Measurements from ENCODE around the gene TMLHE.
"Not testable (repeated sequence)": the region's sequence is repeated elsewhere in the genome, so short reads cannot be mapped to it uniquely, and the experiment has no call there.

The TMLHE gene

GRCh38 chrX:155495134-155495533 is 117.6 kb downstream of the TMLHE start:
- DNase-seq (ENCODE audit: low read depth, low spot score) = not testable (repeated sequence)

DNA sequence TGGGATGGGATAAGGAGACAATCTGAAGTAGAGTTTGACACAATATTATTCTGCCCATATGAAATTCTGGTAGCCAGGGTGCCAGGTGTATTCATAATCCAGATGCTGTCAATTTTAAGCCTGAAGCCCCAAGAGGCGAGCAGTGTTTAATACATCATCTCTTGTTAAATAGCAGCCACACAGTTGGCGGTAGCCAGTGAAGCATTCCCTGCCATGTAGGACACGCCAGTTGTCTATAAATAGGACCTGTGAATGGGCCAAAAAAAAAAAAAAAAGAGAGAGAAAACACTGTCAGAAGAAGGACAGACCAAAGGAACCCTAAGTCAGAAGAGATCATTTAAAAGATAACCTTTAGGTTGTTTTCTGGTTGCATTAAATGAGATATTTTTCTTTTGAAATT is 121.3 kb downstream of the TMLHE start:
- not testable (repeated sequence) for DNase-seq (ENCODE audit: low read depth, low spot score)

DNA sequence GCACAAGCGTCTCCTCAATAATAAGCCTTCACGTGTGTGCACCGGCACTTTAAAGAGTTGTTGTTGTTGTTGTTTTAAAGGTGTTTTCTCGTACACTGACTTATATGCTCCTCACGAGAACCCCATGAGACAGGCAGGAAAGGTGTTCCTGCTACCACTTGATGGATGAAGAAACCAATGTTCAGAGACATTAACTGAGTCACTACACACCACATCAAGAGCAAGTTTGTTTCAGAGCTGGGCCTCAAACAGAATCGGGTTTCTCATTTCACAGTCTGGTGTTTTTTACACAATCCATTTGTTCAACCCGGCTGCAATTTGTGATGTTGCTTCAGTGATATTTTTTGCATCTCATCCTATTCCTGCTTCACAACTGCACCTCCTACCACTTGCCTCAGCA is 135.6 kb downstream of the TMLHE start:
- not testable (repeated sequence) for DNase-seq (ENCODE audit: low read depth, low spot score)

DNA sequence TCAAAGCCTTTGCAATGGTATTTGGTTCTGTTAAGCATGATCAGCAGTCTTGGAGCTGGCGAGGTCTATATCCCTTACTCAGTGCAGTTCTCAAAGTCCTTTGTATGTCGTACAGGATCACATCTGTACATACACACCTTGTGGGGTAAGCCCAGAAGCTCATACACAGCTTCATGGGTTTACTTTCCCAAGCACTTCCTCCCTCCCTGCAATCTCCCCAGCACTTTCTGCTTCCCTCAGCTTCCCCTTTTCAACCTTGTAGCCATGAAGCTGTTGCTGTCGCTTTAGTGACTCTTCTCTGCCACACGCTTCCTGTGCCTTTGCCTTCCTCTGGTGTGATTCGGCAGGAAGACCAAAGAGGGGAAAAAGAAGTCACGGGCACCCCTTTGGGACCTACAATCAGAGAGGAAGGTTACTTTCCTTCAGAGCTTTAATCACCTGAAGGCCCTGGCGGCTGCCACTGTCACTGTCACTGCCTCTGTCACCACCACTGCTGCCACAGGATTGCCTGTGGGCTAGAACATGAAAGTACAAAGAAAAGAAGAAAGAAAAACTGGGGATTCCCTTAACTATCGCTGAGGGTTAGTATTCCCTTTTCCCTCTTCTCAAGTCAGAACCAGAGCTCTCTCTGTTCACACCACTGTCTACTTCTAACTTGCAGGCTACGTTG is 146.3 kb downstream of the TMLHE start:
- DNase-seq (ENCODE audit: low read depth, low spot score) = not testable (repeated sequence)

DNA sequence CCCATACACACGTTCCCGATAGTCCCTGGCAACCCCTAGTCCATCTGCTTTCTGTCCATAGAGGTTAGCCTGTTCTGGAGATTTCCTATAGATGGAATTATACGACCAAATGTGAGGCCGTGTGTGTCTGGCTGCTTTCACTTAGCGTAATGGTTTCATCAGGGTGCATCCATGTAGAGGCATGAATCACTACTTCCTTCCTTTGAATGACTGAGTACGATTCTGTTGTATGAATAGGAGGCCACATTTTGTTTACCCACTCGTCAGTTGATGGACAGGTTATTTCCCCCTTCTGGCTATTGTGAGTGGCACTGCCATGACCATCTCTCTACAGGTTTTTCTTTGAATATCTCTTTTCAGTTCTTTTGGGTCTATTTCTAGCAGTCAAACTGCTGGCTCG is 152.3 kb downstream of the TMLHE start:
- DNase-seq (ENCODE audit: low read depth, low spot score) = not testable (repeated sequence)

GRCh38 chrX:155458471-155458870 is 154.3 kb downstream of the TMLHE start, which contains the start of gene F8A3:
Gene F8A3 (minus strand): TSS chrX:155458620. CDS start chrX:155458600, 20 bp downstream.
- DNase-seq (ENCODE audit: low read depth, low spot score) = not testable (repeated sequence)

DNA sequence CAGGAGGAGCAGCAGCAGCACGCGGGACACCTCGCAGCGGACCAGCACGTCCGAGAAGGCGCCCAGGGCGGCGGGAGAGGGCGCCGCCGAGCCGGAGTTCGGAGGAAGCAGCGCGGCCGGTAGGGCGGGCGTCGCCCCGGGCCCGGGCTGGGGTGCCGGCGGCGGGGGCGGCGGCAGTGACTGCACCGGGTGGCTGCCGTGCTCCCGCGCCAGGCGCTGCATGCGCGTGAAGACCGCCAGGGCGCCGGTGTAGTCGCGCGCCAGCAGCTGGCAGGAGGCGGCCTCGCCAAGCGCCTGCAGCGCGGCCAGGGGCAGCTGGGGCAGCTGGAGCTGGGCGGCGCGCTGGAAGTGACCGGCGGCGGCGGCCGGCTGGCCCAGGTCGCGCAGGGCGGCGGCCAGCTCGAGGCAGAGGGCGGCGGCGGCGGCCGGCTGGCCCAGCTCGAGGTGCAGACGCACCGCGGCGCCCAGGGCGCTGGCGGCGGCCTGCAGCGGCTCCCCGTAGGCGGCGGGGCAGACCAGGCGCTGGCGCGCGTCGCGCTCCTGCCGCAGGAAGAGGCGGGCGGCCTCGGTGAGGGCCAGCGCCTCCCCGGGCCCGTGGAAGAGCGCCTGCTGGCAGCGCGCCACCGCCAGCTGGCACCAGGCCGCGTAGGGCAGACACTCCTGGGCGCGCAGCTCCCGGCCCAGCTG is 154.8 kb downstream of the TMLHE start:
- not testable (repeated sequence) for DNase-seq (ENCODE audit: low read depth, low spot score)

- no peak for DNase-seq (ENCODE audit: low read depth, low spot score)
These were observed 171.7 kb downstream of the TMLHE start for GRCh38 chrX:155441097-155441496.
